OCI-LY7 (cell line): ENCODE results near the gene KANSL1. TPM values are rescaled to one million over a fixed set of nuclear protein-coding genes. Genes with fewer than 3 reads are reported as not detected.

Experiments used
- BruUV-seq: library from RNA; stranded (reverse); fragments of 400-500 nt; replicated peaks from 2 replicates; lab custom pipeline; 2021; lab: Mats Ljungman, UMichigan
- CTCF ChIA-PET: fragments of 300-600 bp; sonication (Branson Sonifier 250); formaldehyde crosslinking; loops from one replicate; lab custom pipeline; 2022; ENCODE audit warnings: antibody characterized with exemption; ENCODE audit not compliant: unreplicated experiment; lab: Charles Lee
- POLR2A ChIA-PET: fragments of 300-600 bp; sonication (Branson Sonifier 250); formaldehyde crosslinking; loops from one replicate; lab custom pipeline; 2022; ENCODE audit warnings: antibody characterized with exemption; lab: Charles Lee
- DNase-seq: peaks from one replicate; pipeline ENCODE4 v3.0.0-alpha.2; 2015; ENCODE audit warnings: low spot score
- H2AFZ ChIP-seq: fragments of 200-600 bp; sonication (generic), shearing (Covaris generic); 2 replicates; pipeline ENCODE4 v1.6.1; 2014; ENCODE audit warnings: mild to moderate bottlenecking, antibody characterized with exemption, low read length, moderate library complexity
- H3K27ac ChIP-seq: fragments of 200-600 bp; sonication (generic); 2 replicates; pipeline ENCODE4 v1.5.1; 2014; ENCODE audit warnings: mixed run types, low read depth, mild to moderate bottlenecking, moderate library complexity, low read length, inconsistent platforms; ENCODE audit not compliant: poor library complexity, severe bottlenecking
- H3K36me3 ChIP-seq: fragments of 200-600 bp; sonication (generic); 2 replicates; pipeline ENCODE4 v1.6.1; 2014; ENCODE audit warnings: mild to moderate bottlenecking, antibody characterized with exemption, low read length, moderate library complexity, mixed read lengths; ENCODE audit not compliant: insufficient read depth
- H3K4me1 ChIP-seq: fragments of 200-600 bp; sonication (generic); 2 replicates; pipeline ENCODE4 v1.5.1; 2014; ENCODE audit warnings: mild to moderate bottlenecking, low read length; ENCODE audit not compliant: insufficient read depth, poor library complexity, severe bottlenecking
- H3K4me2 ChIP-seq: fragments of 200-600 bp; sonication (generic); 2 replicates; pipeline ENCODE4 v1.6.1; 2014; ENCODE audit warnings: mild to moderate bottlenecking, low read length
- H3K4me3 ChIP-seq: fragments of 200-600 bp; sonication (generic); 2 replicates; pipeline ENCODE4 v1.5.1; 2014; ENCODE audit warnings: mild to moderate bottlenecking, low read depth, low read length; ENCODE audit not compliant: poor library complexity, severe bottlenecking
- H3K79me2 ChIP-seq: fragments of 200-600 bp; sonication (generic); 2 replicates; pipeline ENCODE4 v1.6.1; 2016; ENCODE audit warnings: low read depth, mild to moderate bottlenecking, low read length, moderate library complexity, mixed read lengths; ENCODE audit not compliant: insufficient read depth
- H3K9me2 ChIP-seq: fragments of 200-600 bp; sonication (generic); 2 replicates; pipeline ENCODE4 v1.6.1; 2016; ENCODE audit warnings: mild to moderate bottlenecking, low read length, mixed read lengths; ENCODE audit not compliant: insufficient read depth
- H3K9me3 ChIP-seq: fragments of 200-600 bp; sonication (generic); 2 replicates; pipeline ENCODE4 v1.6.1; 2014; ENCODE audit warnings: mild to moderate bottlenecking, mixed run types, low read length, mixed read lengths
- H4K20me1 ChIP-seq: fragments of 200-600 bp; sonication (generic); 2 replicates; pipeline ENCODE4 v1.6.1; 2014; ENCODE audit warnings: mild to moderate bottlenecking, antibody characterized with exemption, low read length, moderate library complexity, mixed read lengths; ENCODE audit not compliant: insufficient read depth
- EZH2phosphoT487 ChIP-seq: fragments of 200-600 bp; sonication (generic); IDR thresholded peaks from 2 replicates; pipeline ENCODE4 v1.6.1; 2018; ENCODE audit warnings: low read depth, borderline replicate concordance, mild to moderate bottlenecking, mixed run types, antibody characterized with exemption, low read length, moderate library complexity, mixed read lengths
- intact Hi-C: fragments of 100-400 bp; cut with micrococcal nuclease; formaldehyde crosslinking; loops from one replicate; pipeline ENCODE4 v1.10.0; 2022; ENCODE audit not compliant: unreplicated experiment
- total RNA-seq, 2 experiments: library from RNA; depleted of rRNA in 1 of 2; stranded (reverse); fragments of >200 nt in 1 of 2; shearing (Covaris generic) in 1 of 2; gene quantifications; 2 replicates each; pipeline ENCODE4 v1.2.3, GENCODE V29; 2014 to 2022
- TF ChIP-seq, protein P1 (sequence below): fragments of 200-600 bp; sonication (generic); conservative IDR thresholded peaks from 2 replicates; pipeline ENCODE4 v1.5.1; 2014; ENCODE audit warnings: mild to moderate bottlenecking, antibody characterized with exemption, low read length, moderate library complexity, mixed read lengths

Gene KANSL1
- total RNA-seq, 2 experiments from 2014 or later = 96.9 to 129 TPM

DNA sequence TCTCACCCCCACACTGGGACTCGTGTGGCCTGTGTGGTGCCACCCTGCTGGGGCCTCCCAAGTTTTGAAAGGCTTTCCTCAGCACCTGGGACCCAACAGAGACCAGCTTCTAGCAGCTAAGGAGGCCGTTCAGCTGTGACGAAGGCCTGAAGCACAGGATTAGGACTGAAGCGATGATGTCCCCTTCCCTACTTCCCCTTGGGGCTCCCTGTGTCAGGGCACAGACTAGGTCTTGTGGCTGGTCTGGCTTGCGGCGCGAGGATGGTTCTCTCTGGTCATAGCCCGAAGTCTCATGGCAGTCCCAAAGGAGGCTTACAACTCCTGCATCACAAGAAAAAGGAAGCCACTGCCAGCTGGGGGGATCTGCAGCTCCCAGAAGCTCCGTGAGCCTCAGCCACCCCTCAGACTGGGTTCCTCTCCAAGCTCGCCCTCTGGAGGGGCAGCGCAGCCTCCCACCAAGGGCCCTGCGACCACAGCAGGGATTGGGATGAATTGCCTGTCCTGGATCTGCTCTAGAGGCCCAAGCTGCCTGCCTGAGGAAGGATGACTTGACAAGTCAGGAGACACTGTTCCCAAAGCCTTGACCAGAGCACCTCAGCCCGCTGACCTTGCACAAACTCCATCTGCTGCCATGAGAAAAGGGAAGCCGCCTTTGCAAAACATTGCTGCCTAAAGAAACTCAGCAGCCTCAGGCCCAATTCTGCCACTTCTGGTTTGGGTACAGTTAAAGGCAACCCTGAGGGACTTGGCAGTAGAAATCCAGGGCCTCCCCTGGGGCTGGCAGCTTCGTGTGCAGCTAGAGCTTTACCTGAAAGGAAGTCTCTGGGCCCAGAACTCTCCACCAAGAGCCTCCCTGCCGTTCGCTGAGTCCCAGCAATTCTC, 166.8 kb downstream of the KANSL1 start:
- intact Hi-C loops = no loop called here
- H3K4me2 ChIP-seq = no peak overlapping the region
- CTCF ChIA-PET = no interaction called here
- peaks cover 10% of the 10 kb centered on the region for H3K4me1 ChIP-seq
- no peaks in the 10 kb centered on the region for H3K9me2 ChIP-seq
- H3K36me3 ChIP-seq = peaks cover 53% of the 10 kb centered on the region
- no peaks in the 10 kb centered on the region for H3K9me3 ChIP-seq
- no TSS peak for BruUV-seq
- TF ChIP-seq EZH2phosphoT487 = no peak
- TF ChIP-seq, protein P1, sequence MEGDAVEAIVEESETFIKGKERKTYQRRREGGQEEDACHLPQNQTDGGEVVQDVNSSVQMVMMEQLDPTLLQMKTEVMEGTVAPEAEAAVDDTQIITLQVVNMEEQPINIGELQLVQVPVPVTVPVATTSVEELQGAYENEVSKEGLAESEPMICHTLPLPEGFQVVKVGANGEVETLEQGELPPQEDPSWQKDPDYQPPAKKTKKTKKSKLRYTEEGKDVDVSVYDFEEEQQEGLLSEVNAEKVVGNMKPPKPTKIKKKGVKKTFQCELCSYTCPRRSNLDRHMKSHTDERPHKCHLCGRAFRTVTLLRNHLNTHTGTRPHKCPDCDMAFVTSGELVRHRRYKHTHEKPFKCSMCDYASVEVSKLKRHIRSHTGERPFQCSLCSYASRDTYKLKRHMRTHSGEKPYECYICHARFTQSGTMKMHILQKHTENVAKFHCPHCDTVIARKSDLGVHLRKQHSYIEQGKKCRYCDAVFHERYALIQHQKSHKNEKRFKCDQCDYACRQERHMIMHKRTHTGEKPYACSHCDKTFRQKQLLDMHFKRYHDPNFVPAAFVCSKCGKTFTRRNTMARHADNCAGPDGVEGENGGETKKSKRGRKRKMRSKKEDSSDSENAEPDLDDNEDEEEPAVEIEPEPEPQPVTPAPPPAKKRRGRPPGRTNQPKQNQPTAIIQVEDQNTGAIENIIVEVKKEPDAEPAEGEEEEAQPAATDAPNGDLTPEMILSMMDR = no peak
- H4K20me1 ChIP-seq = no peaks in the 10 kb centered on the region
- no peak overlapping the region for H3K27ac ChIP-seq
- H2AFZ ChIP-seq = no peak overlapping the region
- no peak for DNase-seq
- H3K79me2 ChIP-seq = no peaks in the 10 kb centered on the region
- POLR2A ChIA-PET = no interaction called here
- H3K4me3 ChIP-seq = no peak overlapping the region

GRCh38 chr17:46025510-46026165, 167.6 kb downstream of the KANSL1 start:
- no peak overlapping the region for H3K4me3 ChIP-seq
- BruUV-seq = no TSS peak
- no peaks in the 10 kb centered on the region for H4K20me1 ChIP-seq
- TF ChIP-seq, protein P1 = no peak
- TF ChIP-seq EZH2phosphoT487 = no peak
- intact Hi-C loops = no loop called here
- H2AFZ ChIP-seq = no peak overlapping the region
- no peaks in the 10 kb centered on the region for H3K9me2 ChIP-seq
- peaks cover 10% of the 10 kb centered on the region for H3K4me1 ChIP-seq
- no peaks in the 10 kb centered on the region for H3K79me2 ChIP-seq
- ChIA-PET CTCF (no interaction called here), POLR2A (no interaction called here)
- no peak overlapping the region for H3K27ac ChIP-seq
- no peaks in the 10 kb centered on the region for H3K9me3 ChIP-seq
- peaks cover 45% of the 10 kb centered on the region; the same call in 1 of the 2 replicates for H3K36me3 ChIP-seq
- H3K4me2 ChIP-seq = no peak overlapping the region
- DNase-seq = no peak
